Right lobe of liver (tissue), 4 donors: ENCODE measurements around the gene ZFP92.

Experiments used
- POLR2A ChIP-seq: fragments of 450-650 bp; IDR thresholded peaks from one replicate; pipeline ENCODE4 v1.6.1; 2017; ENCODE audit warnings: antibody characterized with exemption, mild to moderate bottlenecking
- TF ChIP-seq, protein P1 (sequence below), 4 donors: fragments of 200-600 bp in 3 of 4; fragments of 450-650 bp in 1 of 4; IDR thresholded peaks; one replicate each; pipeline versions ENCODE4 v1.5.1 to v1.8.0; 2016 to 2022; ENCODE audit warnings: antibody characterized with exemption in 4 of 4, mild to moderate bottlenecking in 2 of 4
- donor health status: DM: no; HTN: no; CAD: no.
- donor health status: DM: no; HTN: no; CAD: no.
- donor health status: DM: no; HTN: yes; CAD: no.

GRCh38 chrX:153370293-153371055 is 40.8 kb upstream of the ZFP92 start:
- TF ChIP-seq, protein P1, sequence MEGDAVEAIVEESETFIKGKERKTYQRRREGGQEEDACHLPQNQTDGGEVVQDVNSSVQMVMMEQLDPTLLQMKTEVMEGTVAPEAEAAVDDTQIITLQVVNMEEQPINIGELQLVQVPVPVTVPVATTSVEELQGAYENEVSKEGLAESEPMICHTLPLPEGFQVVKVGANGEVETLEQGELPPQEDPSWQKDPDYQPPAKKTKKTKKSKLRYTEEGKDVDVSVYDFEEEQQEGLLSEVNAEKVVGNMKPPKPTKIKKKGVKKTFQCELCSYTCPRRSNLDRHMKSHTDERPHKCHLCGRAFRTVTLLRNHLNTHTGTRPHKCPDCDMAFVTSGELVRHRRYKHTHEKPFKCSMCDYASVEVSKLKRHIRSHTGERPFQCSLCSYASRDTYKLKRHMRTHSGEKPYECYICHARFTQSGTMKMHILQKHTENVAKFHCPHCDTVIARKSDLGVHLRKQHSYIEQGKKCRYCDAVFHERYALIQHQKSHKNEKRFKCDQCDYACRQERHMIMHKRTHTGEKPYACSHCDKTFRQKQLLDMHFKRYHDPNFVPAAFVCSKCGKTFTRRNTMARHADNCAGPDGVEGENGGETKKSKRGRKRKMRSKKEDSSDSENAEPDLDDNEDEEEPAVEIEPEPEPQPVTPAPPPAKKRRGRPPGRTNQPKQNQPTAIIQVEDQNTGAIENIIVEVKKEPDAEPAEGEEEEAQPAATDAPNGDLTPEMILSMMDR (IDR thresholded peaks at IDR 0.05): no peak
- TF ChIP-seq POLR2A: no peak
